ENCODE data around the gene ZNF423. TPM values are rescaled to one million over a fixed set of nuclear protein-coding genes. Genes with fewer than 3 reads are reported as not detected.

ZNF423 gene
- total RNA-seq, 2 experiments from 2014 or later = not detected

DNA sequence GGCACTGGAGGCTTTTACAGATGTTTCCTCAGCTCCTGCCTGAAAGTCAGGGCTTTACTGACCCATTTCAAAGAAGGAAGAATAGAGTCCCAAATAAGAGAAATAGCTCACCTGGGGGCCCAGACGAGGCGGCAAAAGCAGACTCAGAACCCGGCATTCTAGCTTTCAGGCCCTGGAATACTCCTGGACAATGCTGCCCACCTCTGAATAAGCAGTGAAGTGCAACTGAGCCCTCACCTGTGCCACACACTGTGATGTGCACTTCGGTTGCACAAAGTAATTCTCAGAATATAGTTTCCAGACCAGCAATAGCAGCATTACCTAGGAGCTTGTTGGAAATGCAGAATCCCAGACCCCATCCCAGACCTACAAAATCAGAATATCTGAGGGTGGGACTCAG lies 54.6 kb downstream of the ZNF423 start:
- intact Hi-C loops (cut with micrococcal nuclease) = no loop called here
- Mint-ChIP-seq H3K4me3 (no peak overlapping the region), H3K9me3 (no peaks in the 10 kb centered on the region), H3K36me3 (ENCODE audit: low read depth) (no peaks in the 10 kb centered on the region), H3K27me3 (peaks cover 7% of the 10 kb centered on the region), H3K4me1 (ENCODE audit: low read depth) (no peaks in the 10 kb centered on the region), H3K27ac (no peak overlapping the region)
- POLR2A ChIA-PET = interaction anchor here (1.2 kb wide), 1 partner anchor 51 kb away, joined by 3 read pairs; no protein-coding TSS in a partner anchor
- CTCF ChIA-PET = interaction anchor here (1.2 kb wide), 1 partner anchor 56 kb away, joined by 3 read pairs; no protein-coding TSS in a partner anchor
- DNase-seq (no peak), ATAC-seq (no peak)
- TF ChIP-seq, protein P1, sequence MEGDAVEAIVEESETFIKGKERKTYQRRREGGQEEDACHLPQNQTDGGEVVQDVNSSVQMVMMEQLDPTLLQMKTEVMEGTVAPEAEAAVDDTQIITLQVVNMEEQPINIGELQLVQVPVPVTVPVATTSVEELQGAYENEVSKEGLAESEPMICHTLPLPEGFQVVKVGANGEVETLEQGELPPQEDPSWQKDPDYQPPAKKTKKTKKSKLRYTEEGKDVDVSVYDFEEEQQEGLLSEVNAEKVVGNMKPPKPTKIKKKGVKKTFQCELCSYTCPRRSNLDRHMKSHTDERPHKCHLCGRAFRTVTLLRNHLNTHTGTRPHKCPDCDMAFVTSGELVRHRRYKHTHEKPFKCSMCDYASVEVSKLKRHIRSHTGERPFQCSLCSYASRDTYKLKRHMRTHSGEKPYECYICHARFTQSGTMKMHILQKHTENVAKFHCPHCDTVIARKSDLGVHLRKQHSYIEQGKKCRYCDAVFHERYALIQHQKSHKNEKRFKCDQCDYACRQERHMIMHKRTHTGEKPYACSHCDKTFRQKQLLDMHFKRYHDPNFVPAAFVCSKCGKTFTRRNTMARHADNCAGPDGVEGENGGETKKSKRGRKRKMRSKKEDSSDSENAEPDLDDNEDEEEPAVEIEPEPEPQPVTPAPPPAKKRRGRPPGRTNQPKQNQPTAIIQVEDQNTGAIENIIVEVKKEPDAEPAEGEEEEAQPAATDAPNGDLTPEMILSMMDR (IDR thresholded peaks at IDR 0.05) = no peak

DNA sequence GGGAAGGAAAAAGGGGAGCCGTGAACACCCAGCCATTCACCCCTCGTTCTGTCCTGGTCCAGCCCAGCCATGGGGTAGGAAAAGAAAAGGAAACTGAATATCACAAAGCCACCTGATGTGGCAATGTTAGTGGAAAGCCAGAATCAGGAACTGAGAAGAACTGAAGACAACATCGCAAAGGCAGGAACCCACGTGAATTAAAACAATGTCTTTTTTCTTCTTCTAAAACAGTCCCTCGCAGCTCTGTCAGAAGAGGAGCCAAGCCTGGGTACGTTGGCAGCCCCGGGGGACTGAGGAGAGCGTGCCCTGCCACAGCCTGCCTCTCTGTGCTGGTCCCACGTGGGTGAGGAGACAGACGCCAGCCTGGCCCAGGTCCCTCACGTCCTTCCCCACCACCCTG lies 55.0 kb downstream of the ZNF423 start:
- intact Hi-C loops (cut with micrococcal nuclease) = no loop called here
- DNase-seq = no peak
- Mint-ChIP-seq H3K27ac (no peak overlapping the region), H3K36me3 (ENCODE audit: low read depth) (no peaks in the 10 kb centered on the region), H3K4me1 (ENCODE audit: low read depth) (no peaks in the 10 kb centered on the region), H3K27me3 (peaks cover 7% of the 10 kb centered on the region), H3K9me3 (no peaks in the 10 kb centered on the region), H3K4me3 (no peak overlapping the region)
- ChIA-PET CTCF (interaction anchor here (1.2 kb wide), 1 partner anchor 57 kb away, joined by 3 read pairs; no protein-coding TSS in a partner anchor), POLR2A (interaction anchor here (1.2 kb wide), 1 partner anchor 51 kb away, joined by 3 read pairs; no protein-coding TSS in a partner anchor)
- TF ChIP-seq, protein P1 (IDR thresholded peaks at IDR 0.05) = no peak
- ATAC-seq = no peak

DNA sequence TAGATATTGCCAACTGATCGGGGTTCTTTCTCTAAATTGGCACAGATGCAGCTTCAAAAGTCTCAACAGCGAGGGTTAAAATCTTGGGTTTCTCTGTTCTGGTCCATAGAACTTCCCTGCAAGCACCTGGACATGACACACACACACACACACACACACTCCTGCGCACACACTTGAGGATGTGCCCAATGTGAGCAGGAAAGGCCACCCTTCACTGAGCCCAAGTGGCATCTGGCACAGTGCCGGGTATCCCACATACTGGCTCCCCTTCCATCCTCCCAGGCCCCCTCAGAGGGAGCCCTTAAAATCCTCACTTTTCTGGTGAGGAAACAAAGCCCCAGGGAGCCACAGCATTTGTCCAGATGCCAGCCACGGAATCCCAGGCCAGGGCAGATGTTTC lies 55.5 kb downstream of the ZNF423 start:
- Mint-ChIP-seq H3K9me3 (no peaks in the 10 kb centered on the region), H3K27me3 (peaks cover 7% of the 10 kb centered on the region), H3K4me1 (ENCODE audit: low read depth) (no peaks in the 10 kb centered on the region), H3K36me3 (ENCODE audit: low read depth) (no peaks in the 10 kb centered on the region), H3K4me3 (no peak overlapping the region), H3K27ac (no peak overlapping the region)
- CTCF ChIA-PET = no interaction called here
- ATAC-seq (no peak), DNase-seq (no peak)
- intact Hi-C loops (cut with micrococcal nuclease) = no loop called here
- TF ChIP-seq, protein P1 (IDR thresholded peaks at IDR 0.05) = no peak
- POLR2A ChIA-PET = interaction anchor here (1.2 kb wide), 1 partner anchor 52 kb away, joined by 3 read pairs; no protein-coding TSS in a partner anchor

DNA sequence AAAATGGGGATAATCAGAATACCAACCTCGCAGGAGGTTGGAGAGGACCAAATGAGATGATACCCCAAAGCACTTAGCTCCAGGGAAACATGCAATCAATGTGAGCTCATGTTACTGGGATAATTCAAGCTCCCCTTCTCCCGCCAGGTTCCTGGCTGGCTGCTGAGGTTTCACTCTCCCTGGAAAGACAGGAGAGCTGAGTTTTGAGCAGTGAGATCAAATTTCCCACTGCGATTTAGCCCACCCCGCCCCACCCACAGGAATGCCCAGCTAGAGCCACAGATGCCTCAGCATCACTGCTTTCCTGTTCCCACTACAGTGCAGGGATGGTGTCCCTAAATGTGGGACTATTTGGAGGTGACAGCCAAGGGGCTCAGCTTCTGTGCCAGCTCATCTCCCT lies 56.7 kb downstream of the ZNF423 start:
- Mint-ChIP-seq H3K27ac (no peak overlapping the region), H3K4me1 (ENCODE audit: low read depth) (no peaks in the 10 kb centered on the region), H3K27me3 (peaks cover 7% of the 10 kb centered on the region), H3K36me3 (ENCODE audit: low read depth) (no peaks in the 10 kb centered on the region), H3K4me3 (no peak overlapping the region), H3K9me3 (no peaks in the 10 kb centered on the region)
- ATAC-seq = no peak
- ChIA-PET CTCF (no interaction called here), POLR2A (no interaction called here)
- intact Hi-C loops (cut with micrococcal nuclease) = no loop called here
- TF ChIP-seq, protein P1 (IDR thresholded peaks at IDR 0.05) = no peak
- no peak for DNase-seq

DNA sequence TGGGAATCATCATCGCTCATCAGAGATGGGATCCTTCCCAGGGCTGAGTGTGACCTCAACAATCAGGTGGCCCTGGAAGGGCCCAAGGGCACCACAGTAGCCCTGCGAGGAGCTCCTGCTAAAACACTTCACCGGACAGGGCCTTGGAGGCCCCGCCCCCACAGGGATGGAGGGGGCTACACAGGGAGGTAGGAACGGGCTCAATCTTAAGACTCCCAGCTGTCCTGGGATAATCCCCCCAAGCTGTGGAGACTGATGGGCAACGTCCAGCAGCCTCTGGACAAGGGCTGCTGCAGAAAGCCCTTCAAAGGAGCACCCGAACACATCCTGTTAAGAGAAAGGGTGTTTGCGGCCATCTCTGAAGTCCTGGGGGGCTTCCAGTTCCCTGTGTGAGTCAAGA lies 60.4 kb downstream of the ZNF423 start:
- ChIA-PET CTCF (no interaction called here), POLR2A (no interaction called here)
- H3K4me3 Mint-ChIP-seq = no peak overlapping the region
- H3K4me1 Mint-ChIP-seq (ENCODE audit: low read depth) = no peaks in the 10 kb centered on the region
- TF ChIP-seq, protein P1 (IDR thresholded peaks at IDR 0.05) = no peak
- DNase-seq (no peak), ATAC-seq (no peak)
- no peaks in the 10 kb centered on the region for H3K9me3 Mint-ChIP-seq
- H3K36me3 Mint-ChIP-seq (ENCODE audit: low read depth) = no peaks in the 10 kb centered on the region
- no peak overlapping the region for H3K27ac Mint-ChIP-seq
- intact Hi-C loops (cut with micrococcal nuclease) = no loop called here
- H3K27me3 Mint-ChIP-seq = peaks cover 5% of the 10 kb centered on the region

Data from activated CD8-positive, alpha-beta T cell treated with anti-CD3 and anti-CD28 coated beads for 36 hours (primary cell).